GM21423 (cell line): ENCODE results near the gene MED27.
"Not testable (repeated sequence)": the region's sequence is repeated elsewhere in the genome, so short reads cannot be mapped to it uniquely, and the experiment has no call there.

Experiments
- ATAC-seq: cut with Tn5 transposase; IDR thresholded peaks from one replicate; pipeline ENCODE4 v1.9.1; 2021; ENCODE audit warnings: mild to moderate bottlenecking, moderate library complexity; ENCODE audit not compliant: unreplicated experiment

MED27 gene

DNA sequence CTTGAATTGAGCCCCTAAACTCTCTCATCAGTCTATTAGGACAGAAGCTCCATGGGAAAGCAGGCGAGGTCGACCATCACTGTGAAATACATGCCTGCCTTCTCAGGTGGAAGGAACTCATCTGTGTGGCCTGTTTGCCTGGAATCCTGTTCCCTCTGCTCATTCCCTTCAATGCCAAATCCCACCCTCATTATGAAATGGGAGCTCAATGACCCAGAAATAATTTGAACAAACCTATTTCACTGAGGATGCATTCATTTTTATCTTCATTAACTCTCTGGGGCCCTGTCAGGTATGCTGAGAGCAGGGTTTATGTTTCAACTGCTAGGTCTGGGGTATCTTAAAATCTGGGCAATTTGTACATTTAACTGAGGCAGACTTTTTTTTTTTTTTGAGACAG is 142.2 kb downstream of the MED27 start:
- ATAC-seq = no peak

DNA sequence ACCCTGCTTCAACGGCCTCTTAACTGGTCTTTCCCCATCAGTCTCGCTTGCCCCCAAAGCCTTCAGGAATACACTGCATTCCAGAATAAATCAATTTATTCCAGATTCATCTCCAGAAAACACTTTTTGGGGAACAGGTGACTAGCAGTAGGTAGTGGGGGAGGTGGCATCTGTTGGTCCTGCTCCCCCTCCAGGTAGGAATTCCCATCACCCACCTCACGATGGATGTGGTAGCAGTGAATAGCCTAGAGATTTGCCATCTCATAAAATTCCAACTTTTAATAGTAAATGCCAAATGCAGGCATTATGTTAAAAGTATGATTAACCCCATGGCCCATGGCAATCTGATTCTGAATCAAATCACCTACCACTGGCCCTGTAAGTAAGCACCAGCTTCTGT is 142.7 kb downstream of the MED27 start:
- no peak for ATAC-seq

DNA sequence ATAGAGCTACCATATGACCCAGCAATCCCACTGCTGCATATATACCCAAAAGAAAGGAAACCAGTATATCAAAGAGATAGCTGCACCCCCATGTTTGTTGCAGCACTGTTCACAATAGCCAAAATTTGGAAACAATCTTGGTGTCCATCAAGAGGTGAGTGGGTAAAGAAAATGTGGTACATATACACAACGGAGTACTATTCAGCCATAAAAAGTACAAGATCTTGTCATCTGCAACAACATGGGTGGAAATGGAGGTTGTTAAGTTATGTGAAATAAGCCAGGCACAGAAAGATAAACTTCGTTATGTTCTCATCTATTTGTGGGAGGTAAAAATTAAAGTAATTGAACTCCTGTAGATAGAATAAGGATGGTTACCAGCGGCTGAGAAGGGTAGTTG is 145.0 kb downstream of the MED27 start:
- ATAC-seq = no peak

DNA sequence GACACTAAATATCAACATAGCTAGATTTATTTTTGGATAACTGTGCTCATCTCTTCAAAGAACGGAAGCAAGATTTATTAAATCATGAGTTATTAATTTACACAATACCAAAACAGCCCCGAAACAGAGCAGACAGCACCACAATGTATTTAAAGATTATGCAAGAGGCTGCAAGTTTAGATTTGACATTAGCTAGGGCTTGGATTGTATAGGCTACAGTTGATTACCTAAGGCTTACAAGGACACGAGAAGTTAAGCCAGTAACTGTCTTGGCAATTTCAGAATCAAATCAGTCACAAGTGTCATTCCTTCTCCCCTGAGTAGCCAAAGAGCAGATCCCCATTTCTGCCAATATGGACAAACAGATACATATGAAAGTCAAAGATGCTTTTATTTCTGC is 152.6 kb downstream of the MED27 start:
- ATAC-seq = no peak

DNA sequence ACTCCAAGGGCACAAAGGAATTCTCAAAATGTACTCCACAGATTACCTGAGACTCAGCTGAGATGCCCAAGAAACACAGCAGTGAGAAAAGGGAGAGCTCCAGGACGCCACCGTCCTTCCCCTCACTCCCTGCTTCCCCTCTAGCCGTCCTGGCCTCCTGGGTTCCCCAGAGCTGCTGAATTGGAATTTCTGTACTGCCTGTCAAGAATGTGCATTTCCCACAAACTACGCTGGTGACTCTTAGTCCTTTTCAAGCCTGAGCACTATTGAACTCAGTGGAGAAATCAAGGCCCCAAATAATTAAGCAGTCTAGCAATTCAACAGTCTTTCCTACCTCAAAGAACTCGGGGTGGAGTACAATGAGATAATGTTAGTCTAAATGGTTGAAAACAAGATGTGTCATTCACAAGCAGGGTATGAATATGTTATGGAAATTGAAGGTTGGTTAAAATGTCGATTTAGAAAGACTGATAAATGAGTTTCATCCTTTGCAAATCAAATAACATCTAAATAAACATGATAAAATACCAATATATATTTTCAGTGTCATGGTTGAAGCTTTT is 153.2 kb downstream of the MED27 start:
- ATAC-seq = no peak

DNA sequence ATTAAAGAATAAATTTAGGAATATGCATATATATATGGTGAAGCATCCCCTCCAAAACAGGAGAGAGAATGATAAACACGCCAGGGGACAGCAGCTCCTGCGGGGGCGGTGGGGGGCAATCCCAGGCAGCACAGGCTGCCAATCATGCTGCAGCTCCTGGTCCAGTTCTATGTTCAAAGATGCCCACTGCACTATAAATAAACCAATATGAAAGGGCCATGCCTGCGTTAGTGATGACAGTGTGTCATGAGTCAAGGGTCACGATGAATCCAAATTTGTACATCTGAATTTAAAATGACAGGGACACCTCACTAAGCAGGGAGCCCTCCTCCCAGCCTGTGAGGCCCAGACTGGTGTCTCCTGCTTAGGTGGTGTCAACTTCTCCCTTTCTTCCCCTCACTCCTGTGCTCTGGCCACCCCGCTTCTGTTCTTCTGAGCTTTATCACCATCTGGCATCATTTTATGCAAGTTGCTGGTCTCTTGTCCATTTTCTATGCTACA is 153.9 kb downstream of the MED27 start:
- no peak for ATAC-seq

DNA sequence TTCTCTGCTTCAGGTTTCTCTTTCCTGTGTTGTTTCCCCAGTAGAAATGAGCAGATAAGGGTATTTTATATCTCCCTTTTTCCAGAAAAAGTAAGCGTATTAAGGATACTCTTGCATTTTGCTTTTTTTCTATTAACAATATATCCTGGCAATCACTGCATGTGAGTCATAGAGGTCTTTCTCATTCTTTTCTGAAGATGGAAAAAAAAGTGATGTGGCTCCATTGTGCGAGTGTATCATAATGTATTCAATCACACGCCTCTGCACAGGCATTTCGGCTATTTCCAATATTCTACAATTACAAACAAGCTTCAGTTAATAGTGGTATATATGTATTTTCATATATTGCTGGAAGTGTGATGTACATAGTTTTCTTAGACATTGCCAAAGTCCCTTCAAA is 155.9 kb downstream of the MED27 start:
- no peak for ATAC-seq

DNA sequence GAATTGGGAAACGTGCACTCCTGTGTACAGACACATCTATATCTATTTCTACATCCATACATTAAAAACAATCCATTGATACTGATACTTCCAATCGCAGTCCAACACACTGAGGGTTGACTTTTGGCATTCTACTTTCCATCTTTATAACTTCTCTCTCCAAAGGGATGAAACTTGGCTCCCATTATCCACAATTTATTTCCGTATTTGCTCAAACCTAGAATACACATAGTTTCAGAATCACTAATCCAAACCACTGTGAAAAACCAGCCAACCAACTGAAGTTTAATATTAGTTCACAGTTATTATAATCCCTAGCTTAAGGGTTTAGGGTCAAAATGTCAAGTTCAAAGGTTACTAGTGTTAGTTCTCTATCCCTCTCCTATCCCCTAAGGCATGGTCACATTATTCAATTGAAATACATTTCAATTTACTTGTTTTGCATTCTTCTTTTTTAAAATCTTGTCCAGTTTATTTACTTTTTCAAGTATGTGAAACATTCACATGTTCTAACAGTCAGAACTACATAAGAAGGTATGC is 156.5 kb downstream of the MED27 start:
- no peak for ATAC-seq

DNA sequence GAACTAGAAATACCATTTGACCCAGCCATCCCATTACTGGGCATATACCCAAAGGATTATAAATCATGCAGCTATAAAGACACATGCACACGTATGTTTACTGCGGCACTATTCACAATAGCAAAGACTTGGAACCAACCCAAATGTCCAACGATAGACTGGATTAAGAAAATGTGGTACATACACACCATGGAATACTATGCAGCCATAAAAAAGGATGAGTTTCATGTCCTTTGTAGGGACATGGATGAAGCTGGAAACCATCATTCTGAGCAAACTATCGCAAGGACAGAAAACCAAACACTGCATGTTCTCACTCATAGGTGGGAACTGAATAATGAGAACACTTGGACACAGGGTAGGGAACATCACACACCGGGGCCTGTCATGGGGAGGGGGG is 158.0 kb downstream of the MED27 start:
- ATAC-seq = not testable (repeated sequence)

DNA sequence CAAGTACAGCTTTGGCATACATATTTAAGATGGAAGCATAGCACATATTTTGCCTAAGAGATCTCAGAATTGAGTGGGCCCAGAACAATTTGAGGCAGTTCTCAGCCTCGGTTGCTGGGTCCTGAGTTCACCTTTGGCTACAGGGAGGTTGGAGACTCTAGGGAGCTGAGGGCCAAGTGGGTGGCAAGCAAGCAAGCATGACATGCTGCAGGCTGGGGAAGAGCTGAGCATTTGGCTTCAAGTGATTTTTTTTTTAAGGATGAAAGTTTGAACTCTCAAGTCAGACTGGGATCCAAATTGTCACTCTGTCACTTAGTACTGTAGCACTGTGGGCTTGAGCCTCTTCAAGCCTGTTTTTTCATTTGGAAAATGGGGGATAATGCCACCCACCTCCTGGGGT is 160.5 kb downstream of the MED27 start:
- no peak for ATAC-seq

DNA sequence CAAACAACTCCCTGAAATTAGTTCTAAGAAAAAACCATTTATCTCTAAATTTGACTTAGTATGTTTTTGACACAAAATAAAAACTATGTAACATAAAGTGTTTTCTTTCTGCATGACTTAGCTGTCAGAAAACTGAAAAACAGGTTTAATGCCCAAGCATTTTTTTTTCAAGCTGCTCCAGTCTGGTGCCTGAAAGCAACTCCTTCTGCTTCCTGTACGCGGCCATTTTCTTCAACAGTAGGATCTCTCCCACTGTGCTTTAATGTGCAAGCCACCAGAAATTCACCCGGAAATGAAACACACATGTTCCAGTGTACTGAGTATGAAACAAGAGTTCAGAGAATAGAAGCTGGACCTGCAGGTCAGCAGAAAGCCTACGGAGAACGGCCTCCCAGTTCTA is 161.2 kb downstream of the MED27 start:
- no peak for ATAC-seq

DNA sequence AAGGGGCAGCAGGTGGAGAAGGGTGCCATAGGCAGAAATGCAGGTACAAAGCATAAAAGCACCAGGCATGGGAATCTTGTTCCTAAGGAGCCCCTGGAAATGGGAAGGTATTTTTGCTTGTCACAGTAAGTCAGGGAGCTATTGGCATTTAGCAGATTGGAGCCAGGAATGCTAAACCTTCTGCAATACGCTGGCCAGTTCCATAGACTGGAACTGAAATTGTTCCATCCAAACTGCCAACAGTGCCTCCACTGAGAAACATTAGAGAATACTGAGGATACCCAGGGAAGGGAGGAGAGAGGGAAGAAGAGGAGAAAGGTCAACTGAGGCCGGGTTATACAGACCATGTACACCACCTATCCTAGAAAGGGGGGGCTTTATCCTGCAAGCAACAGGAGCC is 162.7 kb downstream of the MED27 start:
- ATAC-seq = no peak

DNA sequence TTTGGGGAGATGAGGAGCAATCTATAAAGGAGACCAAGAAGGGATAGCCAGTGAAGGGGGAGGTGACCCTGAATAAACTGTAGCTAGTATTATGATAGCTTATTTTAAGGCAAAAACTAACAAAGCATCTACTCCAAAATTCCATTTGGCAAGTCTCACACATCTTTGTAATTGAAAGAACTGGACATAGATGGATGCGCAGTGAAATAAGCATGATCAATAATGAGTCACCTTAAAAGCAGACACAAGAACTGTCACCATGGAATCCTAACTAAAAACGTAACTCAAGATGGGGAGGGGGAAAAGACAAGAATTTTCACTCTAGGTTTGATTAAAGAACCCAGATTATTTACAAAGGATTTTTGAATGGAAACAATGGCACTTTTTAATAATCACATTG is 164.5 kb downstream of the MED27 start:
- no peak for ATAC-seq

DNA sequence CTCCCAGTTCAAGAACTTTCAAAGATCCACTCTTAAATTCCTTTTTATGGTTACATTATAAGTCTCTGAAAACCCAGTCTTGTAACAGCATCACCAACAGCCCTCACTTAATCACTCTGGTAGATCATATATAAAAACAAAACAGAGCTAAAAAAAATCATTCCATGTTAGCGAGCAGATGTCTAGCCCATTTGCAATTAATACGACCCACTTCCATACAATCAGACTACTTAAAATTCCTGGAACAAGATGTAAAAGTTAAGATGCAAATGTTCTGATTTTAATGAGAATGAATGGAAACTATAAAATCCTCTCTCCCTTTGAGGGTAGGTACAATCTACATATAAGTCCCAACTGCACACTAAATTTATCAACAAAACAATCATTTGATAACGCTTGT is 167.0 kb downstream of the MED27 start:
- no peak for ATAC-seq

DNA sequence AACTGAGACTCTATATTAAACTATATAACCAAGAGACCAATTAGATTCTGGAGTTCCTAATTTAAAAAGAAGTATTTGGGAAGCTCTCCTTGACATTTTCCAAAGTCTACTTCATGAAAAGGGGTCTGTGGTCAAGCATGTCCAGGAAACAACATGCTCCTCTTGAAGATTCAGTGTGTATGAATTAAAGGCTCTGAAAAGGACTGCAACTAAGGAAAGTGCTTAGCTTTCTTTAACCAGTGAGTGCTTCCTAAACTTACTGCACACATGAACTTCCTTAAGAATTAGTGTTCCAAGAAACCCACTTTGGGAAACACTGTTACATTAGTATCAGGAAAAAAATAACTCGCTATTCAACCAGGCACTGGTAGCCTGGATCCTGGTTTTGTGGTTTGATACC is 167.6 kb downstream of the MED27 start:
- ATAC-seq = no peak

DNA sequence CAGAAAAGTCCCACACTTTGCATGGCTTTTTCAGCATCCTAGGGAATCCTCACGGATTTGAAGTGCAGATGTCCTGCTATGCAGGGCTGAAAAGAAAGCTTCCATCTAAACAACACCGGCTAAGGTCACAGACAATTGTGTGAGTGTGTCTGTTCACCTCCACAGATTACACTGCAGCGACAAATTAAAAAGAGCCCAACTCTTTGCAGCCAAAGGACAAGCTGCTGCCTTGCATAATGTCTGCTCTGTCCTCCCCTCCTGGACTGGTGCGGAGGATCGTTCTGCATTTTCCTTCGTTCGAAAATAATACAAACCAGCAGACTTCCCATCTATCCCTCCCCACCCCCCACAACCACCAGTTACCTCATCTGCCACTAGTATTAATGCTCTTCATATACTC is 169.1 kb downstream of the MED27 start:
- no peak for ATAC-seq

DNA sequence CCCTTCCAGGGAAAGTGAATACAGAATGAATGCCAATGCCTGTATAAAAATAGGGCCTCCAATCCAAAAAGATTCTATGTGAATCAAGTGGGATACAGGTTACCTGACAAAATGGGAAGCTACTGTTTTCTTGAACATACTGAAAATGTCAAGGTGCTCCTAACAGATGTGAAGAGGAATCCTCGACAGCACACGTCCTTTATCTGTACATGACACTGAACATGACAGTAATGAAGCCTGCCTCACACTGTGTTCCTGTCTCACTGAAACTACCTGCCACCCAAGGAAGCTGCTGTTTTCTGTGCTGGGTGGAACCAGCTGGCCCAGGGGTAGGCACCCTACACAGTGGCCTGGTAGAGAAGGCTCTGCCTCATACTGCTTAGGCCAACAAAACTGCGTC is 174.5 kb downstream of the MED27 start:
- ATAC-seq = no peak

DNA sequence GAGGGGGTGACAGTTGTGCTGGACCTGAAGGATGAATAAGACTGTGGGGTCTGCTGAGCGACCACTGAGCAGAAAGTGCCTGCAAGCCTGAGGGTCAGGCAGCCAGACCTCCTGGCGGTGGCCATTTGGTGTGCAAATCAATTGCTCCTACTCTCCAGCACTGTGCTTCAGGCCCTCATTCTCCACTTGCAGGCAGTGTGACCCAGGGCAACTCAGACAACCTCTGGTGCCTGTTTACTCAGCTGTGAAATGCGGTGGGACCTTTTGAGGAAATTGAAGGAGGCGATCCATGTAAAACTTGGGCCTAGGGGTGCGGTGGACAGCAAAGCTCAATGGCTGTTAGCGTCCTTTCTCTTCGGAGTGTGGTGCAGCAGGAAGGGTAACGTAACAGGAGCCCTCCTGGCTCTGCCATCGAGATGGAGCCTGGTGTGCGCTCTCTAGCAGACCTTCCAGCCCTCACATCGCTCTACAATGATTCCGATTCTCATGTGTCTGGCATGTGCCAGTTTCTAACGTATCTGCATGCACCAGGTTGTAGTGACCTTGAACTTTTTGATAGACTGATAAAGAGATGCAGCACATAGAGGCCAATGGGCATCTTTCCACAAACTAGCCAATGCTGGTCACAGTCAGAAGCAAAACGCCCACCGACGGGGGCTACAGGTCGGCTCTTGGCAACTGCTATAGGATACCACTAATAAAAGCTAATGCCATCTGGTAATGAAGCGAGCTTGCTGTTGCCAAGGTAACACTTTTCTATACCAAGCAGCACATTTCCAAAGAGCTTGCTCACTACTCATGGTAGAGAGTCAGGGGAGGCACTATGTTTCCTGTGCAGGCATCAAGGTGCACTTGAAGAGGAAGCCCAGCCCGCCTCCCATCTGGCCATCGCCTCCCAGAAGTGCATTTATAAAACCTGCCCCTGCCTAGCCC is 180.1 kb downstream of the MED27 start:
- no peak for ATAC-seq

DNA sequence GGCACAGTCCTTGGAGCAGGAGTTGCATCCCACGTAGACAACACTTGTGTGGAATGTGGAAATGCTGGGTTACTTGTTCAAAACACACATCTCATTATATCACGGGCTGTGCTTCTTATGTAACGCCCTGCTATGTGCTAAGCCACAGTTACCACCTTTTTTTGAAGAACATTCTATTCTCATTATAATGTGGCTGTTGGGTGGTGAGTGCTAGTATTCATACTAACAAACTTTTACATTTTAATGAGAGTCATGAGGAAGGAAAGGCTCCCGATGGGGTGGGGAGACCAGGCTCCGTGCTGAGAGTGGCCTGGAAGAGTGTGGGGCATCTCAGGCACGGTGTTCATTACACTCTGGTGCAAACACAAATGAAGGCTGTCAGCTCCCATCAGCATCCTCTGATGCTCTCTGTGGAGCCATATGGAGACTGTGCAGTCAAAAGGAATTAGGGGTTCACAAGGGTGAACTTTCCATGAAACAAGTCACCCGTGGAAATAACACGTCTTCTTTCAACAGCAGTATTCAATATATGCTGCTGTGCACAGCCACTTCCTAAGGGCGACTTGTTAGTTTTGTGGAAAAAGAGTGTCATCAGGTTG is 186.7 kb downstream of the MED27 start:
- ATAC-seq = no peak

DNA sequence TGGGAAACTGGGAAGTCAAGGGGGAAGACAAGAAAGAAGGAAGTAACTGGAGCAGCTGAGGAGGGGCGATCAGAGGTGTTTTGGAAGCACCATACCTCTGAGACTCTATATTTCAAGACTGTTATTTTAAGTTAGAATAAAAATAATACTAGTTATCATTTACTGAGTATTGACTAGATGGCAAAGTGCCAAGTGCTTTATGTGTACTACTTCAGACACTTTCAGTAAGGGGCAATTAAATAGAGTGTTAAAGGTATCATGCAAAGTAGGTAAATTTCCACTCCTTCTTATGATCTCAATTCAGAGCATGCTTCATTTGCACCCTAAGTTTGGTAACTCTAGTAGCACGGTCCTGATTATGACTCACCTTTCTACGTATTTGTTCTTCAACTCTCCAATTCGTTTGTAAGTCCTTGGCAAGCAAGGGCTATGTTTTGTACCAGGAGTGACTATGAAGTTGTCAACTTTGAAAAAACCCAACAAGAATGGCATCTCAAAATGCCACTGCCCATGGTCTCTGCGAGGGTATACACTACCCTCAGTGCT is 187.4 kb downstream of the MED27 start:
- no peak for ATAC-seq

DNA sequence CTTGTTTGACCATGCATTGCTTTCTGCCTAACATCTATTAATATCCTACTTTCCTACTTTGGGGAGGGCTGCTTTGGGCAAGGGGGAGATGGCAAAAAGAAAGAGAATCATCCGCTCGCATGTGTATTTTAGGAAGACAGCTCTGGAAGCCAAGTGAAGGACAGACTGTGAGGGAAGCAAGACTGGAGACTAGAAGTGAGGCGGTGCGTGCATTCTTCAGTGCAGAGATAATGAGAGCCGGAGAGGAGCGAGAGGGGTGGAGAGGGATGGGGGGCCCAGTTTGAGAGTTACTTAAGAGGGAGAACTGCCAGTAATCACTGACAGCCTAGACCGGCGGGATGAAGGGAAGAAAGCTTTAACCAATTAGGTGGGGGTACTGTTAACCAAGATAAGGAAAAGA is 188.1 kb downstream of the MED27 start:
- ATAC-seq = no peak
